Measurements from ENCODE around the gene NPHS1.

DNA sequence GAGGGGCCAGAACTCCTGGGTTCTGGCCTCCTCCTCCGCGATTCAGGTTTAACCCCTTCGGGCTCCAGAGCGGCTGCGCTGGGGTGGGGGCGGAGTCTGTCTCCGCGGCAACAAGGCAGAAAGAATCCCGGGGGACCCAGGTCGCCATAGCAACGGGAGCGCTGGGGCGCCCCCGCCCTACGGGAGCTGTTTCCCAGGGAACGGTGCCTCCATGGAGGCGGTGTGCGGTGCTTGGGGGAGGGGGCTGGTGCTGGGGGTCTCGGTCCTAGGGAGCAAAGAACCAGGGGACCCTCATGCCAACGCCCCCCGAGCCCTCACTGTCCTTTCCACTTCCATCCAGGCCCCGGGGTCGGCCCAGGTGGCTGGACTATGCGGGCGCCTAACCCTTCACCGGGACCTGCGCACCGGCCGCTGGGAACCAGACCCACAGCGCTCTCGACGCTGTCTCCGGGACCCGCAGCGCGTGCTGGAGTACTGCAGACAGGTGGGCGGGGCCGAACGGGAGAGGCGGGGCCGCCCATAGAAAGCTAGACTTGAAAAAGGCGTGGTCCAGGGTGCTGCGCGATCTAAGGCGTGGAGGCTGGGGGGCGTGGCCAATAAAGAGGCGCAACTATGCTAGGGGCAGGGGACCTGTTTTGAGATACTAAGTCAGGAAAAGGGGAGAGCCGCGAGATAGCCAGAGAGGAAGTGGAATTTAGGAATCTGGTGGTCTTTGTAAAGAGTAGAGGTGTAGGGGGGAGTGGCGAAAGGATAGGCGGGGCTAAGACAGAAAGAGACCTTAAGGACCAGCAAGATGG lies 17.2 kb upstream of the NPHS1 start:
- no peak for TF ChIP-seq MYC (IDR thresholded peaks at IDR 0.05; ENCODE audit: low read depth, low read length)
- TF ChIP-seq, protein P1, sequence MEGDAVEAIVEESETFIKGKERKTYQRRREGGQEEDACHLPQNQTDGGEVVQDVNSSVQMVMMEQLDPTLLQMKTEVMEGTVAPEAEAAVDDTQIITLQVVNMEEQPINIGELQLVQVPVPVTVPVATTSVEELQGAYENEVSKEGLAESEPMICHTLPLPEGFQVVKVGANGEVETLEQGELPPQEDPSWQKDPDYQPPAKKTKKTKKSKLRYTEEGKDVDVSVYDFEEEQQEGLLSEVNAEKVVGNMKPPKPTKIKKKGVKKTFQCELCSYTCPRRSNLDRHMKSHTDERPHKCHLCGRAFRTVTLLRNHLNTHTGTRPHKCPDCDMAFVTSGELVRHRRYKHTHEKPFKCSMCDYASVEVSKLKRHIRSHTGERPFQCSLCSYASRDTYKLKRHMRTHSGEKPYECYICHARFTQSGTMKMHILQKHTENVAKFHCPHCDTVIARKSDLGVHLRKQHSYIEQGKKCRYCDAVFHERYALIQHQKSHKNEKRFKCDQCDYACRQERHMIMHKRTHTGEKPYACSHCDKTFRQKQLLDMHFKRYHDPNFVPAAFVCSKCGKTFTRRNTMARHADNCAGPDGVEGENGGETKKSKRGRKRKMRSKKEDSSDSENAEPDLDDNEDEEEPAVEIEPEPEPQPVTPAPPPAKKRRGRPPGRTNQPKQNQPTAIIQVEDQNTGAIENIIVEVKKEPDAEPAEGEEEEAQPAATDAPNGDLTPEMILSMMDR (IDR thresholded peaks at IDR 0.05; ENCODE audit: low read depth, low read length), result no peak

All from NB4 (cell line).